Activated CD8-positive, alpha-beta memory T cell treated with anti-CD3 and anti-CD28 coated beads, Interleukin-2, amount 50 U/mL, for 1 hour (primary cell): ENCODE measurements around the gene CCDC201.
"Not testable (repeated sequence)": the region's sequence is repeated elsewhere in the genome, so short reads cannot be mapped to it uniquely, and the experiment has no call there.

ENCODE experiments used
- DNase-seq: peaks from one replicate; pipeline ENCODE4 v3.0.0-alpha.2; 2020; ENCODE audit errors: extremely low read depth

The CCDC201 gene

GRCh38 chr7:45817913-45818312 lies 55.0 kb downstream of the CCDC201 start:
- not testable (repeated sequence) for DNase-seq

DNA sequence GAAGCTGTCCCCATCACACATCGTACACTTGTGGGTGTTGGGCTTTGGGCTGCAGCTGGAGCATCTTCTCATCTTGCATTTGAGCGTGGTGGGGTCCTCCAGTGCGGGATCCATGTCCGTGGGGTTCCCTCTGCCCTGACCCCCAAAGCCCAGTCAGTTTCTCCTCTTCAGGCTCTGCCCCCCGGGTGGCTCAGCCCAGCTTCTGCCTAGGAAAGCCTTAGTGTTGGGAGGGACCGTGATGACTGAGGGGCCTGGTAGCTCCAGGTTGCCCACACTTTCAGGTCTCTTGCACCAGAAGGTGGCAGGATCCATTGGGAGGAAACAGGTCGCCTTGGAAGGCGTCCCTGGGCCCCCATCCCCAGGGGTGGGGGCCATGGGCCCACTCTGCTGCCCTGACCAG lies 55.9 kb downstream of the CCDC201 start:
- not testable (repeated sequence) for DNase-seq

DNA sequence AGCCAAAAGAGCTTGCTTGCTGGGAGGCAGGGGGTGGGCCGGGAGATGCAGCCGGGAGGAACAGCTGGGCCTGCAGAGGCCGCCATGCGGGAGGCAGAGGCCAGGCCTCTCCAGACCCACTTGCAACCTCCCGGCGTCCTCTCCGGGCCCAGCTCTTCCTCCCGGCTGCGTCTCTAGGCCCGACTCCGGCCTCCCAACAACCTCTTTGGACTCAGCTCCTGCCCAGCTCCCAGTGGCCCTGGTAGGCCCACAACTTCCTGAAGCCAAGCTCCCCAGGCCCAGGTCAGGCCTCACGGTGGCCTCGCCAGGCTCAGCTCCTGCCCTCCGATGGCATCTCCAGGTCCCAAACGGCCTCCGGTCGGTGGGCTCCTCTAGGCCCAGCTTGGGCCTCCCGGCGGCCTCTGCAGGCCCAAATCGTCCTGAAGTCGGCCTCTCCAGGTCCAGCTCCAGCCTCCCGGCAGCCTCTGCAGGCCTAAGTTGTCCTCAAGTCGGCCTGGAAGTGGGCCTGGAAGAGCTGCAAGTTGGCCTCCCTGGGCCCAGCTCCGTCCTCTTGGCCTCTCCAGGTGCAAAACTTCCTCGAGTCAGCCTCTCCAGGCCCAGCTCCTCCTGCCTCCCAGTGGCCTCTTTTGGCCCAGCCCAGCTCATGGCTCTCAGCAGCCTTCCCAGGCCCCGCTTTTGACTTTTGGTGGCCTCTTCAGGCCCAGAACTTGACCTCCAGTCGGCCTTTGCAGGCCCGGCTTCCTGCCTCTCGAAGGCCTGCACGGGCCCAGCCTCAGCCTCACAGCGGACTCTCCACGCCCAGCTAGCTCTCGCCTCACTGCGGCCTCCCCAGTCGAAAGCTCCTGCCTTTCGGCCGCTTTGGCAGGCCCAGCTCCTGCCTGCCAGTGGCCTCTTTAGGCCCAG lies 58.4 kb downstream of the CCDC201 start:
- DNase-seq = not testable (repeated sequence)

GRCh38 chr7:45813771-45814170 lies 59.1 kb downstream of the CCDC201 start:
- not testable (repeated sequence) for DNase-seq

DNA sequence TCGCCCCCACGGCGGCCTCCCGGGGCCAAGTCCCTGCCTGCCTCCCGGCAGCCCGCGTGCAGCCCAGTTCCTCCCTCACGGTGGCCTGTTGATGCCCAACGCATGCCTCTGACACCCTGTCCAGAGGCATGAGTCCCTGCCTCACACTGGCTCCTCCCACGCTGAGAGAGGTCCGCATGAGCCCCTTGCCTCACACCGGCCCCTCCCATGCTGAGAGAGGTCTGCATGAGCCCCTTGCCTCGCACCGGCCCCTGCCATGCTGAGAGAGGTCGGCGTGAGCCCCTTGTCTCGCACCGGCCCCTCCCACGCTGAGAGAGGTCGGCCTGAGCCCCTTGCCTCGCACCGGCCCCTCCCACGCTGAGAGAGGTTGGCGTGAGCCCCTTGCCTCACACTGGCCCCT lies 59.9 kb downstream of the CCDC201 start:
- DNase-seq = no peak

- DNase-seq = not testable (repeated sequence)
Observed at GRCh38 chr7:45811652-45812234, 61.1 kb downstream of the CCDC201 start.

DNA sequence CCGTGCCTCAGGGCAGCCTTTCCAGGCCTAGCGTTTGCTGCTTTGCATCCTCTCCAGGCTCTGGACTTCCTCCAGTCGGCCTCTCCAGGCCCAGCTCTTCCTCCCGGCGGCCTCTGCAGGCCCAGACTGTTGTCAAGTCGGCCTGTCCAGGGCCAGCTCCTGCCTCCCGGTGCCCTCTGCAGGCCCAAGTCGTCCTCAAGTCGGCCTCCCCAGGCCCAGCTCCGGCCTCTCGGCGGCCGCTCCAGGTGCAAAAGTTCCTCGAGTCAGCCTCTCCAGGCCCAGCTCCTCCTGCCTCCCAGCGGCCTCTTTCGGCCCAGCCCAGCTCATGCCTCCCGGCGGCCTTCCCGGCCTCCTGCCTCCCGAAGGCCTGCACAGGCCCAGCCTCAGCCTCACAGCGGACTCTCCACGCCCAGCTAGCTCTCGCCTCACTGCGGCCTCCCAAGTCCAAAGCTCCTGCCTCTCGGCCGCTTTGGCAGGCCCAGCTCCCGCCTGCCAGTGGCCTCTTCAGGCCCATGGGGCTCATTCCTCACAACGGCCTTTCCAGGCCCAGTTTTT lies 62.4 kb downstream of the CCDC201 start:
- not testable (repeated sequence) for DNase-seq
